Measurements from ENCODE around the gene FAH. TPM values are rescaled to one million over a fixed set of nuclear protein-coding genes. Genes with fewer than 3 reads are reported as not detected.
"Not testable (repeated sequence)": the region's sequence is repeated elsewhere in the genome, so short reads cannot be mapped to it uniquely, and the experiment has no call there.

The FAH gene
- total and polyA plus RNA-seq, 10 of the 15 experiments (the other 5 are each of a cell fraction or from before 2014, with no cell fraction given), result 36.3 to 121 (median 62.0) TPM

DNA sequence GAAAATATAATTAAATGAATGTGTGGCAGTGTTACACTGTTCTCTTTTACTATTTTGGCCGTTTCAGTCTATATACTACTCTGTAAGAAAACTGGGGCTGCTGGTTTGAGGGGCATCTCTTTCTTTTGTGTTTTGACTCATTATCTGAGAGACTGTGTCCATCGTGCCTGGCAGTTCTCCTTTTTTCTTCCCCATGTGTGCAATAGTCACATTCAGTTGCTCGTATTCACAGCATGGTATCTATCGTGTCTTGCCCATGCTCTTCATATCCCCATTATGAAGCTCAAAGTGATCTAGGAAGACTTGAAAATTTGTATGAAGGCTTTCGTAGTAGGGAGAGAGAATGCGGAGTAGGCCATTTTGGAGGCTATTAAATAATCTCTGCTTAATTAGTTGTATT lies 29.8 kb upstream of the FAH start:
- H4K20me1 ChIP-seq (ENCODE audit: control insufficient read depth, insufficient read depth), result no peaks in the 10 kb centered on the region
- RAD21 ChIA-PET (ENCODE audit: unreplicated experiment), result no interaction called here
- no peaks in the 10 kb centered on the region for H3K4me1 ChIP-seq (ENCODE audit: control insufficient read depth, insufficient read depth, low read length)
- TF ChIP-seq SPI1 (IDR thresholded peaks at IDR 0.05; ENCODE audit: borderline replicate concordance, insufficient read depth, low read depth, low read length) (0 out of 2 replicates have a peak, but pooled peaks have one; percentile 10), DPF2 (IDR thresholded peaks at IDR 0.05) (no peak), BHLHE40 (IDR thresholded peaks at IDR 0.05; ENCODE audit: borderline replicate concordance in 1 of 2, low read depth in 2 of 2, low read length in 1 of 2) (no peak), ATF3 (IDR thresholded peaks at IDR 0.05; ENCODE audit: borderline replicate concordance, extremely low read depth, low read depth, low read length) (no peak), EP300 (IDR thresholded peaks at IDR 0.05; ENCODE audit: borderline replicate concordance in 1 of 2, control insufficient read depth in 1 of 2, low read depth in 2 of 2, low read length in 2 of 2) (no peak)
- TF ChIP-seq, protein P1, sequence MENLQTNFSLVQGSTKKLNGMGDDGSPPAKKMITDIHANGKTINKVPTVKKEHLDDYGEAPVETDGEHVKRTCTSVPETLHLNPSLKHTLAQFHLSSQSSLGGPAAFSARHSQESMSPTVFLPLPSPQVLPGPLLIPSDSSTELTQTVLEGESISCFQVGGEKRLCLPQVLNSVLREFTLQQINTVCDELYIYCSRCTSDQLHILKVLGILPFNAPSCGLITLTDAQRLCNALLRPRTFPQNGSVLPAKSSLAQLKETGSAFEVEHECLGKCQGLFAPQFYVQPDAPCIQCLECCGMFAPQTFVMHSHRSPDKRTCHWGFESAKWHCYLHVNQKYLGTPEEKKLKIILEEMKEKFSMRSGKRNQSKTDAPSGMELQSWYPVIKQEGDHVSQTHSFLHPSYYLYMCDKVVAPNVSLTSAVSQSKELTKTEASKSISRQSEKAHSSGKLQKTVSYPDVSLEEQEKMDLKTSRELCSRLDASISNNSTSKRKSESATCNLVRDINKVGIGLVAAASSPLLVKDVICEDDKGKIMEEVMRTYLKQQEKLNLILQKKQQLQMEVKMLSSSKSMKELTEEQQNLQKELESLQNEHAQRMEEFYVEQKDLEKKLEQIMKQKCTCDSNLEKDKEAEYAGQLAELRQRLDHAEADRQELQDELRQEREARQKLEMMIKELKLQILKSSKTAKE (IDR thresholded peaks at IDR 0.05; ENCODE audit: low read depth, poor library complexity, severe bottlenecking), result no peak
- CTCF ChIA-PET, result interaction anchor here (0.7 to 3.7 kb wide), 2 partner anchors 11 to 37 kb away, joined by 3 to 10 read pairs; no protein-coding TSS in a partner anchor
- no peak for DNase-seq (ENCODE audit: low read depth, low spot score)
- no peak overlapping the region for H2AFZ ChIP-seq (ENCODE audit: control insufficient read depth, low read depth, low read length)
- H3K4me2 ChIP-seq (ENCODE audit: control insufficient read depth, insufficient read depth), result no peak overlapping the region
- no peak for ATAC-seq
- no peak for FAIRE-seq
- intact Hi-C loops (cut with micrococcal nuclease; ENCODE audit: unreplicated experiment), result no loop called here
- no peak overlapping the region for H3K4me3 ChIP-seq
- POLR2A ChIA-PET, result no interaction called here
- H3K9ac ChIP-seq (ENCODE audit: control insufficient read depth, insufficient read depth, low read length), result no peak overlapping the region
- H3K36me3 ChIP-seq (ENCODE audit: control insufficient read depth in 2 of 2, insufficient read depth in 2 of 2, low read length in 1 of 2), result peaks cover 4 to 17% of the 10 kb centered on the region in 2 experiments
- BruUV-seq (replicated peaks), result no TSS peak
- SMC1A ChIA-PET (ENCODE audit: uncharacterized antibody, unreplicated experiment), result interaction anchor here (1.7 to 2.5 kb wide), 2 partner anchors 9 to 25 kb away, joined by 4 to 9 read pairs; no protein-coding TSS in a partner anchor
- in situ Hi-C loops (cut with MboI), result no loop called here
- no peaks in the 10 kb centered on the region for H3K27me3 ChIP-seq (replicated peaks in 1 of 2; ENCODE audit: control insufficient read depth in 2 of 2, insufficient read depth in 2 of 2, low read length in 1 of 2)
- 58% methylated on average over 6 of the region's 6 CpGs for WGBS (ENCODE audit: insufficient coverage, insufficient replicate concordance, low lambda C conversion rate, missing lambda C conversion rate)
- H3K9me3 ChIP-seq (replicated peaks; ENCODE audit: control insufficient read depth, insufficient read depth, low read length), result no peaks in the 10 kb centered on the region
- peaks cover 7% of the 10 kb centered on the region; the same call in 1 of the 2 replicates for H3K79me2 ChIP-seq (ENCODE audit: control insufficient read depth, insufficient read depth, low read length)
- no peak overlapping the region for H3K27ac ChIP-seq (ENCODE audit: control insufficient read depth, insufficient read depth)

- ATAC-seq; RAD21 ChIA-PET (ENCODE audit: unreplicated experiment); in situ Hi-C loops (cut with MboI); H3K4me3 ChIP-seq; H4K20me1 ChIP-seq (ENCODE audit: control insufficient read depth, insufficient read depth); FAIRE-seq; DNase-seq (ENCODE audit: low read depth, low spot score); H3K9ac ChIP-seq (ENCODE audit: control insufficient read depth, insufficient read depth, low read length); H2AFZ ChIP-seq (ENCODE audit: control insufficient read depth, low read depth, low read length); H3K4me1 ChIP-seq (ENCODE audit: control insufficient read depth, insufficient read depth, low read length); H3K79me2 ChIP-seq (ENCODE audit: control insufficient read depth, insufficient read depth, low read length); BruUV-seq (replicated peaks); SMC1A ChIA-PET (ENCODE audit: uncharacterized antibody, unreplicated experiment); H3K9me3 ChIP-seq (replicated peaks; ENCODE audit: control insufficient read depth, insufficient read depth, low read length); H3K27ac ChIP-seq (ENCODE audit: control insufficient read depth, insufficient read depth); H3K27me3 ChIP-seq (replicated peaks in 1 of 2; ENCODE audit: control insufficient read depth in 2 of 2, insufficient read depth in 2 of 2, low read length in 1 of 2); intact Hi-C loops (cut with micrococcal nuclease; ENCODE audit: unreplicated experiment); H3K4me2 ChIP-seq (ENCODE audit: control insufficient read depth, insufficient read depth); CTCF ChIA-PET: not testable (repeated sequence)
- 96% methylated on average over 6 of the region's 6 CpGs for WGBS (ENCODE audit: insufficient coverage, insufficient replicate concordance, low lambda C conversion rate, missing lambda C conversion rate)
- H3K36me3 ChIP-seq (ENCODE audit: control insufficient read depth in 2 of 2, insufficient read depth in 2 of 2, low read length in 1 of 2), result peaks cover 4 to 23% of the 10 kb centered on the region in 2 experiments
- POLR2A ChIA-PET, result interaction anchor here (0.6 kb wide), 1 partner anchor 38 kb away, joined by 3 read pairs; no protein-coding TSS in a partner anchor
These were observed 25.5 kb upstream of the FAH start for GRCh38 chr15:80127253-80127652.
